ENCODE results near the gene SNED1. TPM values are rescaled to one million over a fixed set of nuclear protein-coding genes. Genes with fewer than 3 reads are reported as not detected.

Gene SNED1
- polyA plus RNA-seq, 3 donors, result 0.02 to 3.4 (median 0.12) TPM

- H3K4me2 ChIP-seq (replicated peaks; ENCODE audit: extremely low read depth, low read length, poor library complexity, severe bottlenecking), result no peak overlapping the region
Observed at GRCh38 chr2:241062389-241063092, 64.1 kb downstream of the SNED1 start.

GRCh38 chr2:241063093-241063551, 64.7 kb downstream of the SNED1 start:
- H3K27me3 ChIP-seq (ENCODE audit: control insufficient read depth in 2 of 2, insufficient read depth in 2 of 2, low read length in 2 of 2), result no peaks in the 10 kb centered on the region
- H3K4me2 ChIP-seq (replicated peaks; ENCODE audit: extremely low read depth, low read length, poor library complexity, severe bottlenecking), result no peak overlapping the region
- H3K9ac ChIP-seq (ENCODE audit: insufficient read depth, low read length, poor library complexity, severe bottlenecking), result no peak overlapping the region
- H3K27ac ChIP-seq (ENCODE audit: low read depth in 1 of 2, low read length in 2 of 2), result no peak overlapping the region
- no peaks in the 10 kb centered on the region for H3K9me3 ChIP-seq (replicated peaks in 1 of 2; ENCODE audit: control insufficient read depth in 1 of 2, insufficient read depth in 1 of 2, low read length in 2 of 2)
- no peak overlapping the region for H2AFZ ChIP-seq (ENCODE audit: insufficient read depth, low read depth, low read length, poor library complexity, severe bottlenecking)
- H3K79me2 ChIP-seq (ENCODE audit: insufficient read depth, low read length), result no peaks in the 10 kb centered on the region
- H3K36me3 ChIP-seq (replicated peaks in 1 of 2; ENCODE audit: control insufficient read depth in 1 of 2, insufficient read depth in 2 of 2, low read length in 2 of 2), result no peaks in the 10 kb centered on the region
- H4K20me1 ChIP-seq (ENCODE audit: insufficient read depth, low read length), result no peaks in the 10 kb centered on the region
- Mint-ChIP-seq H3K36me3 (no peaks in the 10 kb centered on the region), H3K9me3 (no peaks in the 10 kb centered on the region), H3K4me1 (peaks cover 3% of the 10 kb centered on the region), H3K27ac (no peak overlapping the region), H3K4me3 (no peak overlapping the region), H3K27me3 (ENCODE audit: low read depth in 3 of 3) (peaks cover 7 to 22% (median 11%) of the 10 kb centered on the region in 3 donors)
- H3K4me3 ChIP-seq (replicated peaks in 1 of 3; ENCODE audit: low read depth in 2 of 3, low read length in 3 of 3), result no peak overlapping the region
- DNase-seq, result no peak
- TF ChIP-seq CTCF (IDR thresholded peaks at IDR 0.05), result no peak
- intact Hi-C loops (cut with micrococcal nuclease), result no loop called here
- H3K4me1 ChIP-seq (ENCODE audit: control insufficient read depth in 1 of 2, insufficient read depth in 2 of 2, low read length in 2 of 2), result no peaks in the 10 kb centered on the region
- WGBS (ENCODE audit: insufficient coverage), result 85% methylated on average over 13 of the region's 13 CpGs

More at GRCh38 chr2:241062389-241063092, 64.1 kb downstream of the SNED1 start:
- no peak for TF ChIP-seq CTCF (IDR thresholded peaks at IDR 0.05)
- Histone ChIP-seq H3K4me1 (ENCODE audit: control insufficient read depth in 1 of 2, insufficient read depth in 2 of 2, low read length in 2 of 2) (no peaks in the 10 kb centered on the region), H3K9ac (ENCODE audit: insufficient read depth, low read length, poor library complexity, severe bottlenecking) (no peak overlapping the region), H2AFZ (ENCODE audit: insufficient read depth, low read depth, low read length, poor library complexity, severe bottlenecking) (no peak overlapping the region), H4K20me1 (ENCODE audit: insufficient read depth, low read length) (no peaks in the 10 kb centered on the region), H3K9me3 (replicated peaks in 1 of 2; ENCODE audit: control insufficient read depth in 1 of 2, insufficient read depth in 1 of 2, low read length in 2 of 2) (no peaks in the 10 kb centered on the region), H3K4me3 (replicated peaks in 1 of 3; ENCODE audit: low read depth in 2 of 3, low read length in 3 of 3) (no peak overlapping the region), H3K79me2 (ENCODE audit: insufficient read depth, low read length) (no peaks in the 10 kb centered on the region), H3K27ac (ENCODE audit: low read depth in 1 of 2, low read length in 2 of 2) (no peak overlapping the region), H3K36me3 (replicated peaks in 1 of 2; ENCODE audit: control insufficient read depth in 1 of 2, insufficient read depth in 2 of 2, low read length in 2 of 2) (no peaks in the 10 kb centered on the region), H3K27me3 (ENCODE audit: control insufficient read depth in 2 of 2, insufficient read depth in 2 of 2, low read length in 2 of 2) (no peaks in the 10 kb centered on the region)
- intact Hi-C loops (cut with micrococcal nuclease), result no loop called here
- Mint-ChIP-seq H3K4me3 (no peak overlapping the region), H3K36me3 (no peaks in the 10 kb centered on the region), H3K27me3 (ENCODE audit: low read depth in 3 of 3) (peaks cover 7 to 22% (median 11%) of the 10 kb centered on the region in 3 donors), H3K4me1 (peaks cover 3% of the 10 kb centered on the region), H3K27ac (no peak overlapping the region), H3K9me3 (no peaks in the 10 kb centered on the region)
- DNase-seq, result no peak
- 94% methylated on average over 15 of the region's 15 CpGs for WGBS (ENCODE audit: insufficient coverage)

All from CD14-positive monocyte (primary cell).